Lower lobe of right lung (tissue), 2 donors: ENCODE results near the gene AVPI1. TPM values are rescaled to one million over a fixed set of nuclear protein-coding genes. Genes with fewer than 3 reads are reported as not detected.

Source experiments
- ATAC-seq, 2 donors: fragments of 200-7000 bp; cut with Tn5 transposase; one replicate each; pipeline ENCODE4 v1.9.1; 2020 to 2022; ENCODE audit warnings: mild to moderate bottlenecking in 2 of 2, moderate library complexity in 2 of 2
- DNase-seq: peaks from one replicate; pipeline ENCODE4 v3.0.0-alpha.2; 2020
- H3K27ac ChIP-seq: fragments of 200-600 bp; one replicate; pipeline ENCODE4 v1.8.0; 2022
- H3K27me3 ChIP-seq: fragments of 200-600 bp; one replicate; pipeline ENCODE4 v1.8.0; 2022; ENCODE audit warnings: low read depth
- H3K36me3 ChIP-seq: fragments of 200-600 bp; one replicate; pipeline ENCODE4 v1.8.0; 2022; ENCODE audit warnings: mild to moderate bottlenecking
- H3K4me1 ChIP-seq: fragments of 200-600 bp; one replicate; pipeline ENCODE4 v1.8.0; 2022
- H3K4me3 ChIP-seq: fragments of 200-600 bp; one replicate; pipeline ENCODE4 v1.8.0; 2022; ENCODE audit warnings: mild to moderate bottlenecking
- H3K9me3 ChIP-seq: fragments of 200-600 bp; one replicate; pipeline ENCODE4 v1.8.0; 2022
- CTCF ChIP-seq: fragments of 200-600 bp; IDR thresholded peaks from one replicate; pipeline ENCODE4 v1.8.0; 2022; ENCODE audit warnings: antibody characterized with exemption, mild to moderate bottlenecking
- intact Hi-C: fragments of 100-400 bp; cut with DNase I; formaldehyde crosslinking; loops from one replicate; pipeline ENCODE4 v1.11.0; 2022
- total RNA-seq: library from RNA; stranded (reverse); fragmentation: NEBNext Ultra II Directional; extraction: Animal tissue kit (Norgen Biotek cat#: 25700); gene quantifications from one replicate; pipeline ENCODE4 v1.2.1, GENCODE V29; 2021
- donor health status: DM: no; HTN: yes; CAD: no; lungs with severe emphysema.

AVPI1 gene
- total RNA-seq, 1 donor from 2014 or later: 22.6 TPM

GRCh38 chr10:97731346-97732051 is 44.5 kb upstream of the AVPI1 start:
- Histone ChIP-seq H3K27me3 (no peaks in the 10 kb centered on the region), H3K4me1 (no peaks in the 10 kb centered on the region), H3K36me3 (no peaks in the 10 kb centered on the region), H3K9me3 (no peaks in the 10 kb centered on the region), H3K4me3 (no peak overlapping the region), H3K27ac (no peak overlapping the region)
- peak; percentile 82 to 83 for ATAC-seq
- no peak for DNase-seq
- intact Hi-C loops: no loop called here
- TF ChIP-seq CTCF: peak; percentile 91

GRCh38 chr10:97729014-97729413 is 42.0 kb upstream of the AVPI1 start:
- no peak for TF ChIP-seq CTCF
- DNase-seq (no peak), ATAC-seq (no peak)
- intact Hi-C loops: no loop called here
- Histone ChIP-seq H3K4me1 (no peaks in the 10 kb centered on the region), H3K9me3 (no peaks in the 10 kb centered on the region), H3K27ac (no peak overlapping the region), H3K4me3 (no peak overlapping the region), H3K36me3 (no peaks in the 10 kb centered on the region), H3K27me3 (no peaks in the 10 kb centered on the region)

- intact Hi-C loops: no loop called here
- H3K36me3 ChIP-seq: peaks cover 6% of the 10 kb centered on the region
- DNase-seq (no peak), ATAC-seq (peak; percentile 43 to 75)
- no peak overlapping the region for H3K4me3 ChIP-seq
- no peaks in the 10 kb centered on the region for H3K9me3 ChIP-seq
- no peaks in the 10 kb centered on the region for H3K27me3 ChIP-seq
- no peak overlapping the region for H3K27ac ChIP-seq
- no peak for TF ChIP-seq CTCF
- H3K4me1 ChIP-seq: no peaks in the 10 kb centered on the region
Observed at GRCh38 chr10:97726636-97727178, 39.7 kb upstream of the AVPI1 start.

- no peak for TF ChIP-seq CTCF
- intact Hi-C loops: no loop called here
- no peaks in the 10 kb centered on the region for H3K9me3 ChIP-seq
- peaks cover 6% of the 10 kb centered on the region for H3K36me3 ChIP-seq
- DNase-seq (no peak), ATAC-seq (peak; percentile 39 to 45)
- no peaks in the 10 kb centered on the region for H3K27me3 ChIP-seq
- H3K4me1 ChIP-seq: no peaks in the 10 kb centered on the region
- H3K27ac ChIP-seq: no peak overlapping the region
- H3K4me3 ChIP-seq: no peak overlapping the region
Observed at GRCh38 chr10:97724341-97724941, 37.4 kb upstream of the AVPI1 start.

- no peak for TF ChIP-seq CTCF
- ATAC-seq: no peak
- Histone ChIP-seq H3K4me1 (peaks cover 14% of the 10 kb centered on the region), H3K27ac (no peak overlapping the region), H3K9me3 (no peaks in the 10 kb centered on the region), H3K36me3 (peaks cover 6% of the 10 kb centered on the region), H3K4me3 (no peak overlapping the region), H3K27me3 (no peaks in the 10 kb centered on the region)
- intact Hi-C loops: no loop called here
- DNase-seq: no peak
Observed at GRCh38 chr10:97723001-97723400, 36.0 kb upstream of the AVPI1 start.
